GM12874 (cell line): ENCODE results near the gene VDR.

Source experiments
- CTCF ChIP-seq: IDR thresholded peaks from 2 replicates; pipeline ENCODE4 v1.5.1; 2011; ENCODE audit warnings: low read depth, mild to moderate bottlenecking, control low read depth, low read length, moderate library complexity; ENCODE audit not compliant: insufficient read depth

Gene VDR

GRCh38 chr12:47921907-47922306 is 17.1 kb upstream of the VDR start:
- TF ChIP-seq CTCF: no peak

- TF ChIP-seq CTCF: no peak
These were observed 16.1 kb upstream of the VDR start for GRCh38 chr12:47920913-47921312.

- no peak for TF ChIP-seq CTCF
These were observed 8.3 kb upstream of the VDR start for GRCh38 chr12:47913081-47913480.

- TF ChIP-seq CTCF: no peak
These were observed 7.8 kb upstream of the VDR start for GRCh38 chr12:47912556-47912955.

- no peak for TF ChIP-seq CTCF
These were observed 6.2 kb upstream of the VDR start for GRCh38 chr12:47910981-47911380.

- no peak for TF ChIP-seq CTCF
These were observed 5.7 kb upstream of the VDR start for GRCh38 chr12:47910486-47910885.

- no peak for TF ChIP-seq CTCF
These were observed 5.2 kb upstream of the VDR start for GRCh38 chr12:47909839-47910465.
